GM23338 (cell line): Measurements from ENCODE around the gene ISOC2. TPM values are rescaled to one million over a fixed set of nuclear protein-coding genes. Genes with fewer than 3 reads are reported as not detected.
A peak's percentile ranks its signal among the peaks of the same experiment; 100 is the strongest.

Experiments used
- ATAC-seq: fragments of 200-7000 bp; cut with Tn5 transposase; 3 replicates; pipeline ENCODE4 v1.9.1; 2020
- DNase-seq: peaks from one replicate; pipeline ENCODE4 v3.0.0-alpha.2; 2015; ENCODE audit warnings: low spot score
- H2AFZ ChIP-seq: fragments of 200-600 bp; sonication (generic); 2 replicates; pipeline ENCODE4 v1.8.0; 2016; ENCODE audit warnings: antibody characterized with exemption, mild to moderate bottlenecking, moderate library complexity
- H3F3A ChIP-seq: fragments of 200-600 bp; sonication (generic); replicated peaks from 2 replicates; pipeline ENCODE4 v1.8.0; 2017; ENCODE audit warnings: antibody characterized with exemption, mixed run types, low read depth
- H3K27ac ChIP-seq: fragments of 200-600 bp; sonication (generic); 2 replicates; pipeline ENCODE4 v1.6.1; 2016; ENCODE audit warnings: low read depth
- H3K27me3 ChIP-seq: fragments of 200-600 bp; sonication (generic); 2 replicates; pipeline ENCODE4 v1.8.0; 2016; ENCODE audit warnings: mild to moderate bottlenecking, mixed run types, moderate library complexity; ENCODE audit not compliant: insufficient read depth
- H3K36me3 ChIP-seq: fragments of 200-600 bp; sonication (generic); 2 replicates; pipeline ENCODE4 v1.8.0; 2016; ENCODE audit warnings: mild to moderate bottlenecking; ENCODE audit not compliant: insufficient read depth
- H3K4me1 ChIP-seq: fragments of 200-600 bp; sonication (generic); 2 replicates; pipeline ENCODE4 v1.8.0; 2016; ENCODE audit warnings: mild to moderate bottlenecking, moderate library complexity; ENCODE audit not compliant: insufficient read depth
- H3K4me2 ChIP-seq: fragments of 200-600 bp; sonication (generic); 2 replicates; pipeline ENCODE4 v1.7.1; 2017; ENCODE audit warnings: mixed run types
- H3K4me3 ChIP-seq: fragments of 200-600 bp; sonication (generic); 2 replicates; pipeline ENCODE4 v1.6.1; 2016; ENCODE audit warnings: mixed run types
- H3K79me2 ChIP-seq: fragments of 200-600 bp; sonication (generic); replicated peaks from 2 replicates; pipeline ENCODE4 v1.8.0; 2017; ENCODE audit warnings: mild to moderate bottlenecking; ENCODE audit not compliant: insufficient read depth
- H3K9me2 ChIP-seq: fragments of 200-600 bp; sonication (generic); 2 replicates; pipeline ENCODE4 v1.8.0; 2017; ENCODE audit not compliant: insufficient read depth
- H4K20me1 ChIP-seq: fragments of 200-600 bp; sonication (generic); replicated peaks from 2 replicates; pipeline ENCODE4 v1.8.0; 2017; ENCODE audit warnings: mild to moderate bottlenecking; ENCODE audit not compliant: insufficient read depth
- H3K27ac Mint-ChIP-seq: 2 replicates; pipeline ENCODE4 v1.8.0; 2020; ENCODE audit warnings: inconsistent platforms, mild to moderate bottlenecking, moderate library complexity, mixed read lengths
- H3K27me3 Mint-ChIP-seq: 3 replicates; pipeline ENCODE4 v1.8.0; 2022; ENCODE audit warnings: low read depth, mild to moderate bottlenecking, moderate library complexity, mixed read lengths, inconsistent platforms; ENCODE audit not compliant: insufficient read depth, poor library complexity
- H3K36me3 Mint-ChIP-seq: 3 replicates; pipeline ENCODE4 v1.8.0; 2021; ENCODE audit warnings: low read depth, mild to moderate bottlenecking, inconsistent platforms, moderate library complexity, mixed read lengths
- H3K4me1 Mint-ChIP-seq: 3 replicates; pipeline ENCODE4 v1.8.0; 2020; ENCODE audit warnings: mild to moderate bottlenecking, inconsistent platforms, mixed read lengths
- H3K4me3 Mint-ChIP-seq: 3 replicates; pipeline ENCODE4 v1.8.0; 2021; ENCODE audit warnings: moderate library complexity, mild to moderate bottlenecking, inconsistent platforms, mixed read lengths
- H3K9me3 Mint-ChIP-seq: 3 replicates; pipeline ENCODE4 v1.8.0; 2020; ENCODE audit warnings: moderate library complexity, mild to moderate bottlenecking, inconsistent platforms, mixed read lengths
- CREB1 ChIP-seq: fragments of 250-450 bp; sonication (Bioruptor Pico); IDR thresholded peaks from 2 replicates; pipeline ENCODE4 v1.5.0; 2020; ENCODE audit warnings: low read depth, mild to moderate bottlenecking, moderate library complexity
- ETS1 ChIP-seq: IDR thresholded peaks from 2 replicates; pipeline ENCODE4 v1.6.1; 2016; ENCODE audit warnings: antibody characterized with exemption
- EZH2phosphoT487 ChIP-seq: fragments of 200-600 bp; sonication (generic); IDR thresholded peaks from one replicate; pipeline ENCODE4 v1.8.1; 2018; ENCODE audit warnings: antibody characterized with exemption; ENCODE audit not compliant: unreplicated experiment
- JUNB ChIP-seq: IDR thresholded peaks from one replicate; pipeline ENCODE4 v1.6.1; 2016; ENCODE audit warnings: antibody characterized with exemption; ENCODE audit not compliant: unreplicated experiment
- NANOG ChIP-seq: IDR thresholded peaks from 2 replicates; pipeline ENCODE4 v1.6.1; 2016; ENCODE audit warnings: antibody characterized with exemption, borderline replicate concordance
- POLR2AphosphoS5 ChIP-seq: IDR thresholded peaks from 2 replicates; pipeline ENCODE4 v1.6.1; 2016; ENCODE audit warnings: antibody characterized with exemption, low read depth
- REST ChIP-seq: IDR thresholded peaks from one replicate; pipeline ENCODE4 v1.6.1; 2018; ENCODE audit warnings: antibody characterized with exemption; ENCODE audit not compliant: unreplicated experiment
- STAT1 ChIP-seq: IDR thresholded peaks from one replicate; pipeline ENCODE4 v1.6.1; 2016; ENCODE audit warnings: antibody characterized with exemption; ENCODE audit not compliant: unreplicated experiment
- ZNF114 ChIP-seq: fragments of 250-450 bp; sonication (Bioruptor Pico); IDR thresholded peaks from 2 replicates; pipeline ENCODE4 v1.5.0; 2020; ENCODE audit warnings: mild to moderate bottlenecking, moderate library complexity
- ZNF331 ChIP-seq: fragments of 250-450 bp; sonication (Bioruptor Pico); IDR thresholded peaks from 2 replicates; pipeline ENCODE4 v1.5.0; 2020; ENCODE audit warnings: low read depth, mild to moderate bottlenecking, moderate library complexity
- polyA plus RNA-seq: library from polyadenylated mRNA; unstranded; fragments of >200 nt; fragmentation: Nextera tagmentation; extraction: Ambion mirVana; gene quantifications from 2 replicates; pipeline ENCODE4 v1.2.1, GENCODE V29; 2016
- total RNA-seq: library from RNA; depleted of rRNA; stranded (reverse); fragments of >200 nt; shearing (Covaris generic); gene quantifications from 2 replicates; pipeline ENCODE4 v1.2.3, GENCODE V29; 2014
- TF ChIP-seq, protein P1 (sequence below): fragments of 250-450 bp; sonication (Bioruptor Pico); IDR thresholded peaks from 2 replicates; pipeline ENCODE4 v1.5.0; 2020; ENCODE audit warnings: mild to moderate bottlenecking, moderate library complexity

ISOC2 gene
- total and polyA plus RNA-seq, 2 experiments from 2014 or later: 62.6 to 85.2 TPM

- H3K9me2 ChIP-seq: no peaks in the 10 kb centered on the region
- H3K27ac ChIP-seq: no peak overlapping the region
- Mint-ChIP-seq H3K9me3 (peaks cover 3% of the 10 kb centered on the region; the same call in 2 of the 3 replicates), H3K27me3 (peaks cover 14% of the 10 kb centered on the region), H3K27ac (no peak overlapping the region), H3K36me3 (peaks cover 9% of the 10 kb centered on the region; the same call in 2 of the 3 replicates), H3K4me1 (peaks cover 33% of the 10 kb centered on the region), H3K4me3 (peak overlapping the region; percentile 43; the same call in 2 of the 3 replicates)
- no peak overlapping the region for H2AFZ ChIP-seq
- H3K4me1 ChIP-seq: peaks cover 11% of the 10 kb centered on the region; the same call in 1 of the 2 replicates
- no peak for DNase-seq
- peak overlapping the region; percentile 44; the same call in 1 of the 2 replicates for H3K4me3 ChIP-seq
- peaks cover 12% of the 10 kb centered on the region for H3F3A ChIP-seq
- no peaks in the 10 kb centered on the region for H3K36me3 ChIP-seq
- H3K79me2 ChIP-seq: peaks cover 9% of the 10 kb centered on the region
- TF ChIP-seq ZNF114 (CRISPR knock-in tag) (no peak), CREB1 (CRISPR knock-in tag) (no peak), NANOG (no peak), EZH2phosphoT487 (no peak), ZNF331 (CRISPR knock-in tag) (no peak), POLR2AphosphoS5 (no peak), REST (no peak), ETS1 (no peak), STAT1 (no peak), JUNB (no peak)
- TF ChIP-seq, protein P1, sequence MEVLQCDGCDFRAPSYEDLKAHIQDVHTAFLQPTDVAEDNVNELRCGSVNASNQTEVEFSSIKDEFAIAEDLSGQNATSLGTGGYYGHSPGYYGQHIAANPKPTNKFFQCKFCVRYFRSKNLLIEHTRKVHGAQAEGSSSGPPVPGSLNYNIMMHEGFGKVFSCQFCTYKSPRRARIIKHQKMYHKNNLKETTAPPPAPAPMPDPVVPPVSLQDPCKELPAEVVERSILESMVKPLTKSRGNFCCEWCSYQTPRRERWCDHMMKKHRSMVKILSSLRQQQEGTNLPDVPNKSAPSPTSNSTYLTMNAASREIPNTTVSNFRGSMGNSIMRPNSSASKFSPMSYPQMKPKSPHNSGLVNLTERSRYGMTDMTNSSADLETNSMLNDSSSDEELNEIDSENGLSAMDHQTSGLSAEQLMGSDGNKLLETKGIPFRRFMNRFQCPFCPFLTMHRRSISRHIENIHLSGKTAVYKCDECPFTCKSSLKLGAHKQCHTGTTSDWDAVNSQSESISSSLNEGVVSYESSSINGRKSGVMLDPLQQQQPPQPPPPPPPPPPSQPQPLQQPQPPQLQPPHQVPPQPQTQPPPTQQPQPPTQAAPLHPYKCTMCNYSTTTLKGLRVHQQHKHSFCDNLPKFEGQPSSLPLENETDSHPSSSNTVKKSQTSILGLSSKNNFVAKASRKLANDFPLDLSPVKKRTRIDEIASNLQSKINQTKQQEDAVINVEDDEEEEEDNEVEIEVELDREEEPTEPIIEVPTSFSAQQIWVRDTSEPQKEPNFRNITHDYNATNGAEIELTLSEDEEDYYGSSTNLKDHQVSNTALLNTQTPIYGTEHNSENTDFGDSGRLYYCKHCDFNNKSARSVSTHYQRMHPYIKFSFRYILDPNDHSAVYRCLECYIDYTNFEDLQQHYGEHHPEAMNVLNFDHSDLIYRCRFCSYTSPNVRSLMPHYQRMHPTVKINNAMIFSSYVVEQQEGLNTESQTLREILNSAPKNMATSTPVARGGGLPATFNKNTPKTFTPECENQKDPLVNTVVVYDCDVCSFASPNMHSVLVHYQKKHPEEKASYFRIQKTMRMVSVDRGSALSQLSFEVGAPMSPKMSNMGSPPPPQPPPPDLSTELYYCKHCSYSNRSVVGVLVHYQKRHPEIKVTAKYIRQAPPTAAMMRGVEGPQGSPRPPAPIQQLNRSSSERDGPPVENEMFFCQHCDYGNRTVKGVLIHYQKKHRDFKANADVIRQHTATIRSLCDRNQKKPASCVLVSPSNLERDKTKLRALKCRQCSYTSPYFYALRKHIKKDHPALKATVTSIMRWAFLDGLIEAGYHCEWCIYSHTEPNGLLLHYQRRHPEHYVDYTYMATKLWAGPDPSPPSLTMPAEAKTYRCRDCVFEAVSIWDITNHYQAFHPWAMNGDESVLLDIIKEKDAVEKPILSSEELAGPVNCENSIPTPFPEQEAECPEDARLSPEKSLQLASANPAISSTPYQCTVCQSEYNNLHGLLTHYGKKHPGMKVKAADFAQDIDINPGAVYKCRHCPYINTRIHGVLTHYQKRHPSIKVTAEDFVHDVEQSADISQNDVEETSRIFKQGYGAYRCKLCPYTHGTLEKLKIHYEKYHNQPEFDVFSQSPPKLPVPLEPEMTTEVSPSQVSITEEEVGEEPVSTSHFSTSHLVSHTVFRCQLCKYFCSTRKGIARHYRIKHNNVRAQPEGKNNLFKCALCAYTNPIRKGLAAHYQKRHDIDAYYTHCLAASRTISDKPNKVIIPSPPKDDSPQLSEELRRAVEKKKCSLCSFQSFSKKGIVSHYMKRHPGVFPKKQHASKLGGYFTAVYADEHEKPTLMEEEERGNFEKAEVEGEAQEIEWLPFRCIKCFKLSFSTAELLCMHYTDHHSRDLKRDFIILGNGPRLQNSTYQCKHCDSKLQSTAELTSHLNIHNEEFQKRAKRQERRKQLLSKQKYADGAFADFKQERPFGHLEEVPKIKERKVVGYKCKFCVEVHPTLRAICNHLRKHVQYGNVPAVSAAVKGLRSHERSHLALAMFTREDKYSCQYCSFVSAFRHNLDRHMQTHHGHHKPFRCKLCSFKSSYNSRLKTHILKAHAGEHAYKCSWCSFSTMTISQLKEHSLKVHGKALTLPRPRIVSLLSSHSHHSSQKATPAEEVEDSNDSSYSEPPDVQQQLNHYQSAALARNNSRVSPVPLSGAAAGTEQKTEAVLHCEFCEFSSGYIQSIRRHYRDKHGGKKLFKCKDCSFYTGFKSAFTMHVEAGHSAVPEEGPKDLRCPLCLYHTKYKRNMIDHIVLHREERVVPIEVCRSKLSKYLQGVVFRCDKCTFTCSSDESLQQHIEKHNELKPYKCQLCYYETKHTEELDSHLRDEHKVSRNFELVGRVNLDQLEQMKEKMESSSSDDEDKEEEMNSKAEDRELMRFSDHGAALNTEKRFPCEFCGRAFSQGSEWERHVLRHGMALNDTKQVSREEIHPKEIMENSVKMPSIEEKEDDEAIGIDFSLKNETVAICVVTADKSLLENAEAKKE: no peak
- ATAC-seq: peak; percentile 18
- no peaks in the 10 kb centered on the region for H4K20me1 ChIP-seq
- peak overlapping the region; percentile 66; the same call in 1 of the 2 replicates for H3K4me2 ChIP-seq
- H3K27me3 ChIP-seq: no peaks in the 10 kb centered on the region
Measured at GRCh38 chr19:55481794-55482155, 20.3 kb upstream of the ISOC2 start.
